Neural cell (in vitro differentiated cells): ENCODE measurements around the gene AEBP1. TPM values are rescaled to one million over a fixed set of nuclear protein-coding genes. Genes with fewer than 3 reads are reported as not detected.

Experiments
- H2AFZ ChIP-seq: fragments of 200-600, 300-800 bp; sonication (generic), shearing (Covaris generic); 2 replicates; pipeline ENCODE4 v1.6.0; 2014; ENCODE audit warnings: low read depth, mild to moderate bottlenecking, antibody characterized with exemption, low read length, moderate library complexity
- H3F3A ChIP-seq: fragments of 200-600 bp; shearing (Covaris generic); 2 replicates; pipeline ENCODE4 v1.6.1; 2016; ENCODE audit warnings: mild to moderate bottlenecking, moderate library complexity, mixed read lengths, antibody characterized with exemption, low read length; ENCODE audit not compliant: insufficient read depth, poor library complexity, severe bottlenecking
- H3K27ac ChIP-seq: fragments of 200-600, 300-800 bp; sonication (generic), shearing (Covaris generic); 2 replicates; pipeline ENCODE4 v1.5.1; 2014; ENCODE audit warnings: mild to moderate bottlenecking, low read length, moderate library complexity
- H3K27me3 ChIP-seq: fragments of 300-800, 200-600 bp; sonication (generic), shearing (Covaris generic); 2 replicates; pipeline ENCODE4 v1.6.0; 2014; ENCODE audit warnings: mild to moderate bottlenecking, low read depth, low read length, moderate library complexity; ENCODE audit not compliant: insufficient read depth
- H3K36me3 ChIP-seq: fragments of 300-800, 200-600 bp; sonication (generic), shearing (Covaris generic); 2 replicates; pipeline ENCODE4 v1.5.1; 2014; ENCODE audit warnings: mild to moderate bottlenecking, antibody characterized with exemption, low read length, moderate library complexity; ENCODE audit not compliant: insufficient read depth
- H3K4me2 ChIP-seq: fragments of 300-800, 200-600 bp; sonication (generic), shearing (Covaris generic); 2 replicates; pipeline ENCODE4 v1.6.0; 2014; ENCODE audit warnings: mild to moderate bottlenecking, low read length
- H3K4me3 ChIP-seq: fragments of 300-800, 200-600 bp; sonication (generic), shearing (Covaris generic); 2 replicates; pipeline ENCODE4 v1.5.1; 2014; ENCODE audit warnings: mild to moderate bottlenecking, low read length, moderate library complexity
- H3K79me2 ChIP-seq: fragments of 200-600 bp; shearing (Covaris generic); replicated peaks from 2 replicates; pipeline ENCODE4 v1.6.0; 2014; ENCODE audit warnings: mild to moderate bottlenecking, low read length, moderate library complexity; ENCODE audit not compliant: insufficient read depth
- H3K9ac ChIP-seq: fragments of 300-800, 200-600 bp; sonication (generic), shearing (Covaris generic); 2 replicates; pipeline ENCODE4 v1.6.1; 2016; ENCODE audit warnings: mild to moderate bottlenecking, low read length, mixed read lengths
- H3K9me2 ChIP-seq: fragments of 200-600 bp; shearing (Covaris generic); 2 replicates; pipeline ENCODE4 v1.6.1; 2016; ENCODE audit warnings: mild to moderate bottlenecking, low read length, mixed read lengths; ENCODE audit not compliant: insufficient read depth
- H3K9me3 ChIP-seq: fragments of 200-600, 300-800 bp; sonication (generic), shearing (Covaris generic); 2 replicates; pipeline ENCODE4 v1.6.1; 2016; ENCODE audit warnings: mild to moderate bottlenecking, mixed run types, low read length, moderate library complexity, mixed read lengths
- H4K20me1 ChIP-seq: fragments of 200-600 bp; shearing (Covaris generic); 2 replicates; pipeline ENCODE4 v1.6.1; 2016; ENCODE audit warnings: mild to moderate bottlenecking, mixed run types; ENCODE audit not compliant: insufficient read depth
- CTCF ChIP-seq: fragments of 450-650 bp; IDR thresholded peaks from 2 replicates; pipeline ENCODE4 v1.5.1; 2014; ENCODE audit warnings: antibody characterized with exemption, mild to moderate bottlenecking, moderate library complexity; ENCODE audit not compliant: poor library complexity, severe bottlenecking
- EP300 ChIP-seq: fragments of 450-650 bp; conservative IDR thresholded peaks from 2 replicates; pipeline ENCODE4 v1.6.1; 2014; ENCODE audit warnings: antibody characterized with exemption, mild to moderate bottlenecking, moderate library complexity; ENCODE audit not compliant: poor library complexity, severe bottlenecking
- EZH2 ChIP-seq: fragments of 200-600, 300-800 bp; shearing (Covaris generic), sonication (generic); IDR thresholded peaks from 2 replicates; pipeline ENCODE4 v1.6.1; 2014; ENCODE audit warnings: antibody characterized with exemption, low read length, borderline replicate concordance, mild to moderate bottlenecking; ENCODE audit not compliant: insufficient read depth, poor library complexity, severe bottlenecking
- MXI1 ChIP-seq: fragments of 450-650 bp; conservative IDR thresholded peaks from 2 replicates; pipeline ENCODE4 v1.6.1; 2014; ENCODE audit warnings: antibody characterized with exemption, mild to moderate bottlenecking; ENCODE audit not compliant: poor library complexity, severe bottlenecking
- POLR2AphosphoS5 ChIP-seq: IDR thresholded peaks from 2 replicates; pipeline ENCODE4 v1.6.1; 2012
- RAD21 ChIP-seq: fragments of 450-650 bp; conservative IDR thresholded peaks from 2 replicates; pipeline ENCODE4 v1.6.1; 2014; ENCODE audit warnings: antibody characterized with exemption, mild to moderate bottlenecking, moderate library complexity
- REST ChIP-seq: IDR thresholded peaks from 2 replicates; pipeline ENCODE4 v1.6.1; 2012; ENCODE audit warnings: borderline replicate concordance
- SMC3 ChIP-seq: fragments of 450-650 bp; conservative IDR thresholded peaks from 2 replicates; pipeline ENCODE4 v1.6.1; 2014; ENCODE audit warnings: antibody characterized with exemption, mild to moderate bottlenecking, moderate library complexity; ENCODE audit not compliant: poor library complexity
- TAF1 ChIP-seq: IDR thresholded peaks from 2 replicates; pipeline ENCODE4 v1.6.1; 2012; ENCODE audit warnings: low read depth
- polyA plus RNA-seq: library from polyadenylated mRNA; depleted of rRNA; stranded (reverse); fragments of >200 nt; gene quantifications from 2 replicates; pipeline ENCODE4 v1.2.3, GENCODE V29; 2014

The AEBP1 gene
- polyA plus RNA-seq, 1 donor from 2014 or later = 0.30 TPM

- Histone ChIP-seq H3K36me3 (no peaks in the 10 kb centered on the region), H3K27ac (no peak overlapping the region), H3K9me3 (no peaks in the 10 kb centered on the region)
Observed at GRCh38 chr7:44098092-44099068, 5.8 kb upstream of the AEBP1 start.

DNA sequence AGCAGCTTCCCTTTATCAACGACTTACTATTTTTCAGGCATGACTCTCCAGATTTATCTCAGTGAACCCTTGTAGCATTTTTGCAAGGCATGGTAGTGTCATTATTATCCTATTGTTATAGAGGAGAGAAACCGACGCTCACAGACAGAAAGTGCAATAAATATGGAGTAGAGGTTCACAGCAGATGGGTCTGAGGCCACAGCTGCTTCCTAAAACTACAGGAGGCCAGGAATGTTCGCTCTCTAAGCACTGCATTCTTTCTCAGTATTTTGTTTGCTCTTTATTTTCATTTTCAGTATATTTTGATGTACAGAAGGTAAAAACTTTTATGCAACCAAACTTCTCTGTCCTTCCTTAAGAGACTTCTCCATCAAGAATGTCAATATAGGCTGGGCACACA, 4.5 kb upstream of the AEBP1 start:
- no peak overlapping the region for H3K27ac ChIP-seq
- no peaks in the 10 kb centered on the region for H3F3A ChIP-seq
- H3K4me3 ChIP-seq = no peak overlapping the region
- H3K4me2 ChIP-seq = no peak overlapping the region
- H3K9ac ChIP-seq = no peak overlapping the region
- peaks cover 14% of the 10 kb centered on the region for H3K27me3 ChIP-seq
- H3K79me2 ChIP-seq = no peaks in the 10 kb centered on the region
- H3K9me3 ChIP-seq = no peaks in the 10 kb centered on the region
- H2AFZ ChIP-seq = no peak overlapping the region
- no peaks in the 10 kb centered on the region for H4K20me1 ChIP-seq
- no peaks in the 10 kb centered on the region for H3K9me2 ChIP-seq
- TF ChIP-seq CTCF (no peak), MXI1 (no peak), POLR2AphosphoS5 (no peak), EP300 (no peak), REST (no peak), EZH2 (no peak), TAF1 (no peak), SMC3 (no peak), RAD21 (no peak)
- H3K36me3 ChIP-seq = no peaks in the 10 kb centered on the region

More at GRCh38 chr7:44098092-44099068, 5.8 kb upstream of the AEBP1 start:
- Histone ChIP-seq H3K27me3 (peaks cover 4% of the 10 kb centered on the region), H3K4me3 (no peak overlapping the region), H3K9me2 (no peaks in the 10 kb centered on the region), H4K20me1 (no peaks in the 10 kb centered on the region), H3K9ac (no peak overlapping the region), H3K4me2 (no peak overlapping the region), H3K79me2 (no peaks in the 10 kb centered on the region), H3F3A (no peaks in the 10 kb centered on the region), H2AFZ (no peak overlapping the region)
- TF ChIP-seq REST (no peak), TAF1 (no peak), SMC3 (no peak), EZH2 (no peak), EP300 (no peak), RAD21 (no peak)
